Pancreas (tissue), 10 donors: ENCODE measurements around the gene KCNAB2. TPM values are rescaled to one million over a fixed set of nuclear protein-coding genes. Genes with fewer than 3 reads are reported as not detected.

ENCODE experiments used
- ATAC-seq, 4 donors: fragments of 200-7000 bp; cut with Tn5 transposase; one replicate each; pipeline versions ENCODE4 v1.8.0 to v1.9.1; 2020; ENCODE audit warnings: mild to moderate bottlenecking in 4 of 4, moderate library complexity in 4 of 4
- DNase-seq, 6 donors: peaks; one replicate each; pipeline ENCODE4 v3.0.0-alpha.2; 2020
- FAIRE-seq: peaks from 2 replicates; lab custom pipeline; 2012; peaks lifted over from hg19 to GRCh38; lab: Jason Lieb, UNC
- H3K27ac ChIP-seq, 4 donors: fragments of 200-600 bp; sonication (generic); 1 replicate in 3 of 4; 2 replicates in 1 of 4; pipeline versions ENCODE4 v1.5.0 to v1.8.0; 2020
- H3K27me3 ChIP-seq, 4 donors: fragments of 200-600 bp; one replicate each; pipeline ENCODE4 v1.8.0; 2021
- H3K36me3 ChIP-seq, 3 donors: fragments of 200-600 bp; sonication (generic) in 1 of 3; one replicate each; pipeline versions ENCODE4 v1.5.0 to v1.8.0; 2020 to 2021
- H3K4me1 ChIP-seq, 3 donors: fragments of 200-600 bp; one replicate each; pipeline ENCODE4 v1.8.0; 2021
- H3K4me3 ChIP-seq, 4 donors: fragments of 200-600 bp; sonication (generic) in 2 of 4; one replicate each; pipeline versions ENCODE4 v1.5.0 to v1.8.0; 2020 to 2021
- H3K9me3 ChIP-seq, 4 donors: fragments of 200-600 bp; one replicate each; pipeline ENCODE4 v1.8.0; 2021
- WGBS, 2 donors: extraction: QIAGEN DNeasy Blood & Tissue Kit; methylation state at CpG; one replicate each; pipeline ENCODE4 v1.1.7; 2013; 5-methylcytosine and 5-hydroxymethylcytosine counted together
- intact Hi-C, 3 donors: fragments of 100-400 bp; cut with DNase I; formaldehyde crosslinking; loops; one replicate each; pipeline versions ENCODE4 v1.11.1 to v1.14.2; 2022
- polyA plus RNA-seq, 2 donors: library from polyadenylated mRNA; stranded (reverse); fragments of 200-250 nt; gene quantifications; one replicate each; pipeline ENCODE4 v1.2.3, GENCODE V29; 2013
- total RNA-seq, 6 donors: library from RNA; stranded (reverse); fragmentation: NEBNext Ultra II Directional in 4 of 6; extraction: Animal tissue kit (Norgen Biotek cat#: 25700) in 4 of 6; gene quantifications; one replicate each; pipeline versions ENCODE4 v1.2.1 to v1.2.4, GENCODE V29; 2021 to 2023
- TF ChIP-seq, protein P1 (sequence below), 4 donors: fragments of 200-600 bp; sonication (generic) in 3 of 4; IDR thresholded peaks; one replicate each; pipeline versions ENCODE4 v1.5.0 to v1.8.0; 2021; ENCODE audit warnings: antibody characterized with exemption in 4 of 4
- donor health status: healthy with polysubstance abuse.
- donor health status: DM: no; HTN: no; CAD: no; lungs with moderate emphysema.
- donor health status: DM: no; HTN: no; CAD: no.
- donor health status: control.
- donor health status: control.
- donor health status: Bipolar disorder and iron deficiency.
- donor health status: DM: yes; HTN: yes; CAD: no.
- donor health status: DM: no; HTN: no; CAD: no.
- donor health status: DM: no; HTN: no; CAD: no.
- donor health status: DM: yes; HTN: yes; CAD: no.

KCNAB2 gene
- total and polyA plus RNA-seq, 8 donors, result 1.2 to 9.0 (median 4.3) TPM

DNA sequence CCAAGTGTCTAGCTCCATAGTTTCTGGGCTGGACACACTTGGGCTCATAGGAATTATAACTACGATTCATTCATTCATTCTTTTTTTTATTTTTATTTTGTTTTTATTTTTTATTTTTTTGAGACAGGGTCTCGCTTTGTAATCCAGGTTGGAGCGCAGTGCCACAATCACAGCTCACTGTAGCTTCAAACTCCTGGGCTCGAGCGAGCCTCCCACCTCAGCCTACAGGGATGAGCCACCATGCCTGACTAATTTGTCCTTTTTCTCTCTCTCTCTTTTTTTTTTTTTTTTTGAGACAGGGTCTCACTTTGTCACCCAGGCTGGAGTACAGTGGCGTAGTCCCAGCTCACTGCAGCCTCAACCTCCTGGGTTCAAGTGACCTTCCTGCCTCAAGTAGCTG, 42.3 kb downstream of the KCNAB2 start:
- Histone ChIP-seq H3K27me3 (no peaks in the 10 kb centered on the region), H3K4me3 (no peak overlapping the region), H3K36me3 (no peaks in the 10 kb centered on the region), H3K27ac (no peak overlapping the region), H3K9me3 (no peaks in the 10 kb centered on the region), H3K4me1 (no peaks in the 10 kb centered on the region)
- ATAC-seq, result no peak
- DNase-seq, result no peak
- no peak for FAIRE-seq
- 87 to 92% methylated on average over 6 of the region's 6 CpGs for WGBS, 2 donors
- intact Hi-C loops, result no loop called here
- TF ChIP-seq, protein P1, sequence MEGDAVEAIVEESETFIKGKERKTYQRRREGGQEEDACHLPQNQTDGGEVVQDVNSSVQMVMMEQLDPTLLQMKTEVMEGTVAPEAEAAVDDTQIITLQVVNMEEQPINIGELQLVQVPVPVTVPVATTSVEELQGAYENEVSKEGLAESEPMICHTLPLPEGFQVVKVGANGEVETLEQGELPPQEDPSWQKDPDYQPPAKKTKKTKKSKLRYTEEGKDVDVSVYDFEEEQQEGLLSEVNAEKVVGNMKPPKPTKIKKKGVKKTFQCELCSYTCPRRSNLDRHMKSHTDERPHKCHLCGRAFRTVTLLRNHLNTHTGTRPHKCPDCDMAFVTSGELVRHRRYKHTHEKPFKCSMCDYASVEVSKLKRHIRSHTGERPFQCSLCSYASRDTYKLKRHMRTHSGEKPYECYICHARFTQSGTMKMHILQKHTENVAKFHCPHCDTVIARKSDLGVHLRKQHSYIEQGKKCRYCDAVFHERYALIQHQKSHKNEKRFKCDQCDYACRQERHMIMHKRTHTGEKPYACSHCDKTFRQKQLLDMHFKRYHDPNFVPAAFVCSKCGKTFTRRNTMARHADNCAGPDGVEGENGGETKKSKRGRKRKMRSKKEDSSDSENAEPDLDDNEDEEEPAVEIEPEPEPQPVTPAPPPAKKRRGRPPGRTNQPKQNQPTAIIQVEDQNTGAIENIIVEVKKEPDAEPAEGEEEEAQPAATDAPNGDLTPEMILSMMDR (IDR thresholded peaks at IDR 0.05), result no peak

DNA sequence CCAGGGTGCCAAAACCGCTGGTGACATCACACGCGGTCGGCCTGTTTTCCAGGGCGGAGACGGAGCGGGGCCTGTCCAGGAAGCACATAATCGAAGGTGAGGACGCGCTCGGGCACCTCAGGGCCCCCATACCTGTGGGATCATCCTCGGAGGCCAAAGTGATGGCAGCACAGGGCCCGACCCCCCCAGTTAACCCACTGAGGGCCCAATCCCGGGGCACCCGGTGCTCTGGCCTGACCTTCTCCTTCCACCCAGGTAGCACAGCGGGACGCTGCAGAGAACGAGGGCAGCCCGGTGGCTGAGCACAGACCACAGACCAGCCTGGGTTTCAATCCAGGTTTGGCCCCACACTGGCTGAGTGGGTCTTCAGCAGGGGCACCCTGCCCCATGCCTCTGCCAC, 43.3 kb downstream of the KCNAB2 start:
- DNase-seq, result peak in 1 of 6 donors; percentile 36
- H3K27me3 ChIP-seq, result no peaks in the 10 kb centered on the region
- H3K9me3 ChIP-seq, result no peaks in the 10 kb centered on the region
- H3K27ac ChIP-seq, result no peak overlapping the region
- no peak for FAIRE-seq
- H3K4me3 ChIP-seq, result no peak overlapping the region
- WGBS, 2 donors, result 61 to 71% methylated on average over 17 to 19 of the region's 19 CpGs
- no peaks in the 10 kb centered on the region for H3K4me1 ChIP-seq
- no peaks in the 10 kb centered on the region for H3K36me3 ChIP-seq
- intact Hi-C loops, result no loop called here
- ATAC-seq, result no peak
- TF ChIP-seq, protein P1 (IDR thresholded peaks at IDR 0.05), result no peak

DNA sequence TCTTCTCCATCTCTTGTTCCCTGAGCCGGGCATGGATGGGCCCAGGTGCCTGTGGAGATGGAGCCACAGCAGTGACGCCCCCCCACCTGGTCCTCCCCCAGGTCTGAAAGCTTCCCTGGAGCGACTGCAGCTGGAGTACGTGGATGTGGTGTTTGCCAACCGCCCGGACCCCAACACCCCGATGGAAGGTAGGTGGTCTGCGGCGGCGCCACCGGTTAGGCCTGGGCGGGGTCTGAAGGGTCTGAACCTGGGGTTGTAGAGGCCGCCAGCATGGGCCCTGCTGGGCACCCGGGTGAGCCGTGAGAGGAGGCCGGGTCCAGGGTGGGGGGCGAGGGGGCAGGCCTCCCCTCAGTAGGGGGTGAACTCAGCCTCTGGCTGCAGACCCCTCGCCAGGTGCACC, 44.6 kb downstream of the KCNAB2 start:
- peak in 1 of 6 donors; percentile 55 for DNase-seq

DNA sequence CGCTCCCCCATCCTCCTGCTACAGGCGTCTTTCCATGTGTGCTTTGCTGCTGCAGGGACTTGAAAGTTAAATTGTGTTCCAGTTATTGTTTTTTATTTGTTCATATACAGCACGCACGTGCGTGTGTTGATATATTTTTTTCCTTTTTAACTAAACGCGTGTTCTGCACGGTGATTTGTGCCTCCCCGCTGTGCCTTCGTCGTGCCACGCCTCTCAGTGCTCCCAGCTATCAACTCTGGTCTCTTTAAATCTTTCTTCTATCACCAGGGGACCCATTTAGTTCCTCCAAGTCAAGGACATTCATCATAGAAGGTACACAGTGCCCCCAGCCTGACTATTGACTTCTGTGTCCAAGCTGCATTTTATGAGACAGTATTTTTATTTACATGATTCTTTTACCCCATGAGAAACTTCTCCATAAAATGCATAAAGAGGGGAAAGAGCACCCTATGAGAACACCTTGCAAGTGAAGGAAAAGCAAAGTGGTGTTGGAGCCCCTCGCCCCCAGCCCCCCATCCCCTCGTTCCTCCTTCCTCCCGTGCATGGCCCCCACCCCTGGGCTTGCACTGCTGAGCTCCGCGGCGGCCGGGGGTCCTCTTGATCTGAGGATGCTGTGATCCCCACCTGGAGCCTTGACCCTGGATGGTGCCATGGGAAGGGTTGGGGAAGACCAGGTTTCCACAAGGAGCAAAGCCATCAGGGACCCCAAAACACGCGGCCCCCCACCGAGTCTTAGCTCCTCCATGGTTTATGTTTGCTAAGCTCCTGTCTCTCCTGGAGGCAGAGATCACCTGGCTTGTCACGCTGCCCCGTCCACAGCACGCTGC, 45.5 kb downstream of the KCNAB2 start:
- H3K4me3 ChIP-seq, result no peak overlapping the region
- DNase-seq (no peak), ATAC-seq (no peak), FAIRE-seq (no peak)
- WGBS, 2 donors, result 46 to 54% methylated on average over 22 to 25 of the region's 25 CpGs
- no peaks in the 10 kb centered on the region for H3K4me1 ChIP-seq
- TF ChIP-seq, protein P1 (IDR thresholded peaks at IDR 0.05), result no peak
- H3K27ac ChIP-seq, result no peak overlapping the region
- H3K36me3 ChIP-seq, result no peaks in the 10 kb centered on the region
- H3K9me3 ChIP-seq, result no peaks in the 10 kb centered on the region
- intact Hi-C loops, result no loop called here
- no peaks in the 10 kb centered on the region for H3K27me3 ChIP-seq

More for the DNA sequence above, 44.6 kb downstream of the KCNAB2 start:
- H3K9me3 ChIP-seq, result no peaks in the 10 kb centered on the region
- ATAC-seq (no peak), FAIRE-seq (no peak)
- TF ChIP-seq, protein P1 (IDR thresholded peaks at IDR 0.05), result no peak
- intact Hi-C loops, result no loop called here
- H3K27me3 ChIP-seq, result no peaks in the 10 kb centered on the region
- no peak overlapping the region for H3K27ac ChIP-seq
- H3K36me3 ChIP-seq, result no peaks in the 10 kb centered on the region
- H3K4me3 ChIP-seq, result no peak overlapping the region
- no peaks in the 10 kb centered on the region for H3K4me1 ChIP-seq
- WGBS, 2 donors, result 63 to 73% methylated on average over 16 to 18 of the region's 18 CpGs

DNA sequence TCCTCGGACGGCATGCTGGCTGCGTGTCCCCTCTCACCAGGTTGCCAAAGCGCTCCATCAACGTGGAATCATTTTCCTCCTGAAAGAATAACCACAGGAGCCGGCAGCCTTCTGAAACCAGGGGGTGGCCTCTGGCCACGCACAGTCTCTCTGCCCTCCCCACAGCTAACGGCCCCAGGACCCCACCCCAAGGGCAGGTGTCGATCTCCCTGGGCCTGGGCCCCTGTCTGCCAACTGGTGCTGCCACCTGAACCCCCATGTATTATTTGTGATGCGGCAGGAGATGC, 46.1 kb downstream of the KCNAB2 start:
- intact Hi-C loops, result no loop called here
- Histone ChIP-seq H3K4me3 (no peak overlapping the region), H3K4me1 (no peaks in the 10 kb centered on the region), H3K27ac (no peak overlapping the region), H3K36me3 (no peaks in the 10 kb centered on the region), H3K9me3 (no peaks in the 10 kb centered on the region), H3K27me3 (no peaks in the 10 kb centered on the region)
- no peak for DNase-seq
- no peak for ATAC-seq
- 53 to 59% methylated on average over 10 of the region's 10 CpGs for WGBS, 2 donors
- FAIRE-seq, result no peak
- TF ChIP-seq, protein P1 (IDR thresholded peaks at IDR 0.05), result no peak
